ENCODE results near the gene SPIN2B.
"Not testable (repeated sequence)": the region's sequence is repeated elsewhere in the genome, so short reads cannot be mapped to it uniquely, and the experiment has no call there.

Gene SPIN2B

GRCh38 chrX:57121162-57121755, at the start of gene SPIN2B:
TSS of gene SPIN2B (minus strand) at chrX:57121548.
- peak within 1 kb of the TSS; percentile 73 for H3K9ac ChIP-seq (ENCODE audit: insufficient read length)
- peak within 1 kb of the TSS; percentile 77 for H3K4me3 ChIP-seq
- H3K36me3 ChIP-seq (ENCODE audit: insufficient read depth, low read length) = no peaks in the 10 kb centered on the region; the same call in 1 of the 2 replicates
- H3K9me3 ChIP-seq (ENCODE audit: low read depth, low read length) = no peaks in the 10 kb centered on the region
- no peak within 1 kb of the TSS for H3K27ac ChIP-seq
- DNase-seq (ENCODE audit: low read depth, low spot score) = peak; percentile 32
- TF ChIP-seq FOXP2 (optimal IDR thresholded peaks at IDR 0.05; ENCODE audit: control extremely low read depth, extremely low read length, insufficient read depth) (no peak), POLR2AphosphoS5 (IDR thresholded peaks at IDR 0.05; ENCODE audit: borderline replicate concordance, low read depth, low read length) (peak; percentile 66)

- Histone ChIP-seq H3K27ac (no peak overlapping the region), H3K36me3 (ENCODE audit: insufficient read depth, low read length) (no peaks in the 10 kb centered on the region), H3K9me3 (ENCODE audit: low read depth, low read length) (no peaks in the 10 kb centered on the region), H3K9ac (ENCODE audit: insufficient read length) (no peak overlapping the region), H3K4me3 (no peak overlapping the region)
- no peak for DNase-seq (ENCODE audit: low read depth, low spot score)
- TF ChIP-seq EZH2 (IDR thresholded peaks at IDR 0.05) (no peak), POLR2AphosphoS5 (IDR thresholded peaks at IDR 0.05; ENCODE audit: borderline replicate concordance, low read depth, low read length) (no peak), FOXP2 (optimal IDR thresholded peaks at IDR 0.05; ENCODE audit: control extremely low read depth, extremely low read length, insufficient read depth) (no peak)
Observed at GRCh38 chrX:57156397-57157049, 35.2 kb upstream of the SPIN2B start.

DNA sequence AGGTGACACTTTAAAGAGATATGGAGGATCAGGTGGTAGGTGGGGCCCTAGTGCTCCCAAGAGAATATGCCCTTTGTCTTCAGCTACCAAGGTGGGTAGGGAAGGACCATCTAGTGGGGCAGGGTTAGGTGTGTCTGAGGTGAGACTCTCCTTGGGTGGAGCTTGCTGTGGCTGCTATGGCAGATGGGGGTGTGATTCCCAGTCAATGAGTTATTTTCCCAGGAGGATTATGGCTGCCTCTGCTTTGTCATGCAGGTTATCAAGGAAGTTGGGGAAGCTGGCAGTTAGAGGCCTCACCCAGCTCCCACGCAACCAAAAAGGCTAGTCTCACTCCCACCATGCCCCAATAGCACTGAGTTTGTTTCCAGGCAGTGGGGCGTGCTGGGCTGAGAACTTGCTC, 33.8 kb upstream of the SPIN2B start:
- no peak for DNase-seq (ENCODE audit: low read depth, low spot score)
- H3K4me3 ChIP-seq = no peak overlapping the region
- TF ChIP-seq POLR2AphosphoS5 (IDR thresholded peaks at IDR 0.05; ENCODE audit: borderline replicate concordance, low read depth, low read length) (no peak), FOXP2 (optimal IDR thresholded peaks at IDR 0.05; ENCODE audit: control extremely low read depth, extremely low read length, insufficient read depth) (no peak), EZH2 (IDR thresholded peaks at IDR 0.05) (no peak)
- no peaks in the 10 kb centered on the region for H3K36me3 ChIP-seq (ENCODE audit: insufficient read depth, low read length)
- no peaks in the 10 kb centered on the region for H3K9me3 ChIP-seq (ENCODE audit: low read depth, low read length)
- H3K9ac ChIP-seq (ENCODE audit: insufficient read length) = no peak overlapping the region
- H3K27ac ChIP-seq = no peak overlapping the region

DNA sequence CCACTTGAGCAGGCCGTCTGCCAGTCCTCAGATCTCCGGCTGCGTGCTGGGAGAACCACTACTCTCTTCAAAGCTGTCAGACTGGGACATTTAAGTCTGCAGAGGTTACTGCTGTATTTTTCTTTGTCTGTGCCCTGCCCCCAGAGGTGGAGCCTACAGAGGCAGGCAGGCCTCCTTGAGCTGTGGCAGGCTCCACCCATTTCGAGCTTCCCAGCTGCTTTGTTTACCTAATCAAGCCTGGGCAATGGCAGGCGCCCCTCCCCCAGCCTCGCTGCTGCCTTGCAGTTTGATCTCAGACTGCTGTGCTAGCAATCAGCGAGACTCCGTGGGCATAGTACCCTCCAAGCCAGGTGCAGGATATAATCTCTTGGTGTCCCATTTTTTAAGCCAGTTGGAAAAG, 30.9 kb upstream of the SPIN2B start:
- not testable (repeated sequence) for DNase-seq (ENCODE audit: low read depth, low spot score); H3K27ac ChIP-seq; H3K36me3 ChIP-seq (ENCODE audit: insufficient read depth, low read length); H3K4me3 ChIP-seq; H3K9me3 ChIP-seq (ENCODE audit: low read depth, low read length); H3K9ac ChIP-seq (ENCODE audit: insufficient read length)

DNA sequence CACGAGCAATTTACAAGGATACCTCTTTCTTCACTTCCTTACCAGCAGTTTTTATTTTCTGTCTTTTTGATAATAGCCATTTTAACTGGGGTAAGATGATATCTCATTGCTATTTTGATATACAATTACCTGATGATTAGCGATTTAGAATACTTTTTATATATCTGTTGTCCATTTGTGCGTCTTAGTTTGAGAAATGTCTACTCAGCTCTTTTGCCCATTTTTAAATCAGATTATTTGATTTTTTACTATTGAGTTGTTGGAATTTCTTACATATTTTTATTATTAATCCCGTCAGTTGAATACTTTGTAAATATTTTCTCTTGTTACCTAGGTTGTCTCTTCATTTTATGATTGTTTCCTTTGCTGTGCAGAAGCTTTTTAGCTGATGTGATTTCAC, 17.3 kb upstream of the SPIN2B start:
- Histone ChIP-seq H3K9ac (ENCODE audit: insufficient read length) (no peak overlapping the region), H3K27ac (peak overlapping the region; percentile 62; the same call in 1 of the 2 replicates), H3K4me3 (no peak overlapping the region), H3K9me3 (ENCODE audit: low read depth, low read length) (no peaks in the 10 kb centered on the region), H3K36me3 (ENCODE audit: insufficient read depth, low read length) (no peaks in the 10 kb centered on the region)
- no peak for DNase-seq (ENCODE audit: low read depth, low spot score)
- TF ChIP-seq POLR2AphosphoS5 (IDR thresholded peaks at IDR 0.05; ENCODE audit: borderline replicate concordance, low read depth, low read length) (no peak), FOXP2 (optimal IDR thresholded peaks at IDR 0.05; ENCODE audit: control extremely low read depth, extremely low read length, insufficient read depth) (no peak), EZH2 (IDR thresholded peaks at IDR 0.05) (no peak)

DNA sequence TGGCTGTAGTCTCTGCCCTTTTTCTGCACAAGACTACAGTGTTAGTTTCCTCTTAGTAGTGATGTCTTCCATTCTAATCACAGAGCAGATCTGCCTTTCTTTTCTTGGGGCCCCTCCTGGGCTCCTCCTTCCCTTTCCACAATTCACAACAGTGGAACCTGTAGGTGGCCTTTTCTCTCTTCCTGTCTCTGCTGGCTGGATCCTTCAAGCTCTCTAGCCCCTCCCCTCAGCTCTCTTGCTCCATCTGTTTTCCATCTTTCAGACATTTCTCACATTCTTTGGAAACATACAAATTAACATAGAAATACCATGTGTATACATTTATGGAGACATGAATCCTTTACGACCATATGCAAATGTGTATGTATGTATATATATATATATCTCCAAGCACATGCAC, 16.2 kb upstream of the SPIN2B start:
- H3K9ac ChIP-seq (ENCODE audit: insufficient read length) = no peak overlapping the region
- peak; percentile 24 for DNase-seq (ENCODE audit: low read depth, low spot score)
- H3K27ac ChIP-seq = peak overlapping the region; percentile 81
- H3K4me3 ChIP-seq = peak overlapping the region; percentile 72
- no peak for TF ChIP-seq FOXP2 (optimal IDR thresholded peaks at IDR 0.05; ENCODE audit: control extremely low read depth, extremely low read length, insufficient read depth)
- H3K9me3 ChIP-seq (ENCODE audit: low read depth, low read length) = no peaks in the 10 kb centered on the region
- H3K36me3 ChIP-seq (ENCODE audit: insufficient read depth, low read length) = no peaks in the 10 kb centered on the region

- H3K27ac ChIP-seq = peak within 1 kb of the TSS; percentile 81
- DNase-seq (ENCODE audit: low read depth, low spot score) = not testable (repeated sequence)
- H3K4me3 ChIP-seq = peak within 1 kb of the TSS; percentile 72
Observed at GRCh38 chrX:57137073-57137472, 15.7 kb upstream of the SPIN2B start, which contains the start of gene SPIN2A. TSS of gene SPIN2A (minus strand) at chrX:57137397. CDS start at chrX:57136597, 800 bp downstream.

GRCh38 chrX:57136589-57136988, 15.2 kb upstream of the SPIN2B start:
- H3K9ac ChIP-seq (ENCODE audit: insufficient read length); H3K9me3 ChIP-seq (ENCODE audit: low read depth, low read length); H3K36me3 ChIP-seq (ENCODE audit: insufficient read depth, low read length); DNase-seq (ENCODE audit: low read depth, low spot score); H3K27ac ChIP-seq: not testable (repeated sequence)
- peak overlapping the region; percentile 72 for H3K4me3 ChIP-seq

More at GRCh38 chrX:57137073-57137472, 15.7 kb upstream of the SPIN2B start, which contains the start of gene SPIN2A:
- H3K36me3 ChIP-seq (ENCODE audit: insufficient read depth, low read length); H3K9ac ChIP-seq (ENCODE audit: insufficient read length); H3K9me3 ChIP-seq (ENCODE audit: low read depth, low read length): not testable (repeated sequence)

DNA sequence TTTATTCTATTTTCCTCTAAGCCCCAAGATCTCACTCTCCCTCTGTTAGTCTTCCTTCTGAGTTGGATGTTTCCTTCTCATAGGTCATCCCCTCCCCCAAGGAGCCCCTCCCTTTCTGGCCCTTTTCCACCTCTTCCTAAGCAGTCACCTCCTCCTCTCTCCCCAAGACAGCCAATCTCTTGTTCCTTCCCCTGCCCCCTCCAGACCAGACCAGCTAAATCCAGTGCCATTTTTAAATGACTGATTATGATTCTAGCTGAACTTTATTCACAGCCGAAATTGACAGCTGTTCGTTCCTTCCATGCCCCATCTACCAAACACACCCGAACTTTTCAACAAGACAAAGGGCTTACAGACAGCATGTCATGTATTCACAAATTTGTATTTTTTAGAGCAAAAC, 13.9 kb upstream of the SPIN2B start:
- no peak overlapping the region for H3K4me3 ChIP-seq

More for the DNA sequence above, 13.9 kb upstream of the SPIN2B start:
- DNase-seq (ENCODE audit: low read depth, low spot score) = no peak
- no peaks in the 10 kb centered on the region for H3K36me3 ChIP-seq (ENCODE audit: insufficient read depth, low read length)
- TF ChIP-seq FOXP2 (optimal IDR thresholded peaks at IDR 0.05; ENCODE audit: control extremely low read depth, extremely low read length, insufficient read depth) (no peak), EZH2 (IDR thresholded peaks at IDR 0.05) (no peak), POLR2AphosphoS5 (IDR thresholded peaks at IDR 0.05; ENCODE audit: borderline replicate concordance, low read depth, low read length) (no peak)
- no peak overlapping the region for H3K27ac ChIP-seq
- H3K9ac ChIP-seq (ENCODE audit: insufficient read length) = no peak overlapping the region
- no peaks in the 10 kb centered on the region for H3K9me3 ChIP-seq (ENCODE audit: low read depth, low read length)

Measured in SK-N-MC (cell line).